ENCODE results near the gene MTFR1L.

The MTFR1L gene

GRCh38 chr1:25781130-25781433, 38.7 kb upstream of the MTFR1L start:
- DNase-seq (ENCODE audit: low spot score): no peak
- in situ Hi-C loops (cut with MboI; ENCODE audit: low sequenced_read_pairs, unreplicated experiment): no loop called here
- TF ChIP-seq, protein P1, sequence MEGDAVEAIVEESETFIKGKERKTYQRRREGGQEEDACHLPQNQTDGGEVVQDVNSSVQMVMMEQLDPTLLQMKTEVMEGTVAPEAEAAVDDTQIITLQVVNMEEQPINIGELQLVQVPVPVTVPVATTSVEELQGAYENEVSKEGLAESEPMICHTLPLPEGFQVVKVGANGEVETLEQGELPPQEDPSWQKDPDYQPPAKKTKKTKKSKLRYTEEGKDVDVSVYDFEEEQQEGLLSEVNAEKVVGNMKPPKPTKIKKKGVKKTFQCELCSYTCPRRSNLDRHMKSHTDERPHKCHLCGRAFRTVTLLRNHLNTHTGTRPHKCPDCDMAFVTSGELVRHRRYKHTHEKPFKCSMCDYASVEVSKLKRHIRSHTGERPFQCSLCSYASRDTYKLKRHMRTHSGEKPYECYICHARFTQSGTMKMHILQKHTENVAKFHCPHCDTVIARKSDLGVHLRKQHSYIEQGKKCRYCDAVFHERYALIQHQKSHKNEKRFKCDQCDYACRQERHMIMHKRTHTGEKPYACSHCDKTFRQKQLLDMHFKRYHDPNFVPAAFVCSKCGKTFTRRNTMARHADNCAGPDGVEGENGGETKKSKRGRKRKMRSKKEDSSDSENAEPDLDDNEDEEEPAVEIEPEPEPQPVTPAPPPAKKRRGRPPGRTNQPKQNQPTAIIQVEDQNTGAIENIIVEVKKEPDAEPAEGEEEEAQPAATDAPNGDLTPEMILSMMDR (IDR thresholded peaks at IDR 0.05; ENCODE audit: borderline replicate concordance, control extremely low read depth, extremely low read depth, insufficient read depth, missing control alignments): no peak

- in situ Hi-C loops (cut with MboI; ENCODE audit: low sequenced_read_pairs, unreplicated experiment): no loop called here
- no peak for DNase-seq (ENCODE audit: low spot score)
- TF ChIP-seq, protein P1 (IDR thresholded peaks at IDR 0.05; ENCODE audit: borderline replicate concordance, control extremely low read depth, extremely low read depth, insufficient read depth, missing control alignments): no peak
Observed at GRCh38 chr1:25782608-25783201, 37.0 kb upstream of the MTFR1L start.

DNA sequence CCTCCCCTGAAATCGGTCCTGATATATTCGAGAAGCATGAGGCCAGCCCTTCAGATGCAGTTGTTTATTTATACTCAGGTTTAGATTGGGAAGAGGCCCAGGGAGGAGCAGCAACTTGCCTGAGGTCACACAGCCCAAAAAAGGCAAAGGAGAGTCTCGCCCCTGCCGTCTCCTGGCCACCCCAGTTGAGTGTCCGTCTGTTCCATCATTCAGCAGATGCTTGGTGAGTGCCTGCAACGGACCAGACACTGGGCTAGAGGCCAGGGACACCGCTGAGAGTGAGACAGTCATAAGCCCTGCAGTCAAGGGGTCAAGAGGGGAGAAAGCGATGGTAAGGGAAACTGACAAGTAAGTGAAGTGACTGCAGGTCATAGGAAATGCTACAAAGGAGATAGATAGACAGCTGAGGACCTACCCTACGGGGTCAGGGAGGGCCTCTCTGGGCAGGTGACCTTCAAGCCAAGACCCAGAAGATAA, 35.1 kb upstream of the MTFR1L start:
- in situ Hi-C loops (cut with MboI; ENCODE audit: low sequenced_read_pairs, unreplicated experiment): no loop called here
- DNase-seq (ENCODE audit: low spot score): no peak
- TF ChIP-seq, protein P1 (IDR thresholded peaks at IDR 0.05; ENCODE audit: borderline replicate concordance, control extremely low read depth, extremely low read depth, insufficient read depth, missing control alignments): no peak

DNA sequence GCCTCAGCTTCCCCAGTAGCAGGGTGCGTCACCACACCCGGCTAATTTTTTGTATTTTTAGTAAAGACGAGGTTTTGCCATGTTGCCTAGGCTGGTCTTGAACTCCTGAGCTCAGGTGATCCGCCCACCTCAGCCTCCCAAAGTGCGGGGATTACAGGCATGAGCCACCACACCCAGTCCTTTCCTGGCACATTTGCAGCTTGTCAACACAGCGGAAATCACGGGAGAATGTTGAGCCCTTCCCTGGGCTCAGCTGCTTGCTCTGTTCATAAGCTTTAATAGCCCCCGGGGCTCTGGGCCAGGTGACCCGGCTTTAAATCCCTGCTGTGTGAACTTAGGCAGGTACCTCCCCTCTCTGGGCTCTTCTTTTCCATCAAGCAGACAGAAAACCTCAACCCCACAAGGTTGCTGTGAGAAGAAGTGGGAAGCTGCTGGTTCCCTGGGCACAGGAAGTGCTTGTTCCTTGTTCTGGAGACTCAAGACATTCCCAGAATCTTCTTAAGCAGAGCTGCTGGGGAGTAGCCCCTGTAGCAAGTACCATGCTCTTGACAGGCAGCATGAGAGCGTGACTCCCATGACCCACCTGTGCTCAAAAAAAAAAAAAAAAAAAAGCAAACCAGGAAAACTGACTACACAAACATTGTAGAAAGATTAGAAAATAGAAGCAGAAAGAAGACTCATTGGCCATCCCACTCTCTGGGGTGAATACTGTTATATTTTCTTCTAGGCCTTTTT, 34.3 kb upstream of the MTFR1L start:
- TF ChIP-seq, protein P1 (IDR thresholded peaks at IDR 0.05; ENCODE audit: borderline replicate concordance, control extremely low read depth, extremely low read depth, insufficient read depth, missing control alignments): no peak
- no peak for DNase-seq (ENCODE audit: low spot score)
- in situ Hi-C loops (cut with MboI; ENCODE audit: low sequenced_read_pairs, unreplicated experiment): no loop called here

DNA sequence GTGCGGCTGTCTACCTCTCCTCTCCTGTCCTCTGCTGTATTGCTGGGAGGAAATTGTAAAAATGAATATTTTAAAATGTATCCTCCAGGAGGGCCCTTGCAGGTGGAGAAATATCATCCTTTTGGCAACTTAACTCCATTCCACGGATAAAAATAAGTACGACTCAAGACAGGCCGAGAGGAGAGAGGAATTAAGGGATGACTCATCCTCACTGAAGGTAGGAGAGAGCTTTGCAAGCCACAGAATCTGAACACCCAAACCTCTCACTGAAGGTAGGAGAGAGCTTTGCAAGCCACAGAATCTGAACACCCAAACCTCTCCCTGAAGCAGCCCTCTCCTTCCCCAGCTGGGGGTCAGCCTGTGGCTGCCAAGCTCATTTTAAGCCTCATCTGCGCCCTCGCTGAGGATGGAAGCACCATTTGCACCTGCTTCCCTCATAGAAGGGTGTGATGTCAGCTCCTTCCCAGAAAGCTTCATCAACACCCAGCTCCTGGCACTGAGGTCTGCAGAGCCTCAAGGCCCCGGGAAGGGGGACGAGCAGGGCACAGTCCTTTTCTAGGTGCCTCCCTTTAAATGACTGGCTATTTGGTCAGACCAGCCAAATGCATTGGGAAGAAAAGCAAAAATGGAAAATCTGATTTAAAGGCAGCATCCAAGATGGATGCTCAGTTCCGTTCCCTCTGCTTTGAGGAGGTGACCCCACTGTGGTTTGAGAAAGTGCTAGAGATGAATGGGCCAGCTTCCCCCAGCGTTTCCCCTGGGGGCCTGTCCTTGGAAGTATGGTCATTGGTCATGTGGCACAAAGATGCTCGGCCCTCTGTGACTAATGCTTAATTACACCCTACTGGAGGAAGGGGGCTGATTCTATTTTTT, 32.6 kb upstream of the MTFR1L start:
- in situ Hi-C loops (cut with MboI; ENCODE audit: low sequenced_read_pairs, unreplicated experiment): no loop called here
- no peak for DNase-seq (ENCODE audit: low spot score)
- TF ChIP-seq, protein P1 (IDR thresholded peaks at IDR 0.05; ENCODE audit: borderline replicate concordance, control extremely low read depth, extremely low read depth, insufficient read depth, missing control alignments): no peak

GRCh38 chr1:25787760-25788166, 32.0 kb upstream of the MTFR1L start:
- no peak for DNase-seq (ENCODE audit: low spot score)
- in situ Hi-C loops (cut with MboI; ENCODE audit: low sequenced_read_pairs, unreplicated experiment): no loop called here
- TF ChIP-seq, protein P1 (IDR thresholded peaks at IDR 0.05; ENCODE audit: borderline replicate concordance, control extremely low read depth, extremely low read depth, insufficient read depth, missing control alignments): no peak
